Mesothelial cell of epicardium (in vitro differentiated cells): ENCODE measurements around the gene FCHSD2. TPM values are rescaled to one million over a fixed set of nuclear protein-coding genes. Genes with fewer than 3 reads are reported as not detected.
"Not testable (repeated sequence)": the region's sequence is repeated elsewhere in the genome, so short reads cannot be mapped to it uniquely, and the experiment has no call there.

ENCODE experiments used
- DNase-seq, 2 experiments: peaks; one replicate each; pipeline ENCODE4 v3.0.0; 2021; ENCODE audit warnings: low spot score in 2 of 2; ENCODE audit not compliant: unreplicated experiment in 2 of 2
- H3K27ac Mint-ChIP-seq: 2 replicates; pipeline ENCODE4 v1.8.0; 2021; ENCODE audit warnings: mixed read lengths
- H3K27me3 Mint-ChIP-seq: 2 replicates; pipeline ENCODE4 v1.8.0; 2021; ENCODE audit warnings: low read depth, mixed read lengths
- H3K36me3 Mint-ChIP-seq: 2 replicates; pipeline ENCODE4 v1.8.0; 2021; ENCODE audit warnings: mixed read lengths
- H3K4me1 Mint-ChIP-seq: 2 replicates; pipeline ENCODE4 v1.8.0; 2021; ENCODE audit warnings: mixed read lengths
- H3K4me3 Mint-ChIP-seq: 2 replicates; pipeline ENCODE4 v1.8.0; 2021; ENCODE audit warnings: mild to moderate bottlenecking, moderate library complexity, mixed read lengths
- H3K9me3 Mint-ChIP-seq: 2 replicates; pipeline ENCODE4 v1.8.0; 2021; ENCODE audit warnings: mixed read lengths
- CTCF ChIP-seq: fragments of 200-600 bp; sonication (generic); IDR thresholded peaks from one replicate; pipeline ENCODE4 v1.5.0; 2021; ENCODE audit warnings: antibody characterized with exemption; ENCODE audit not compliant: unreplicated experiment
- total RNA-seq: library from RNA; stranded (reverse); gene quantifications from 3 replicates; pipeline ENCODE4 v1.2.1, GENCODE V29; 2021

FCHSD2 gene
- total RNA-seq, 1 donor from 2014 or later: 33.8 TPM

- Mint-ChIP-seq H3K36me3 (peaks cover 48% of the 10 kb centered on the region), H3K9me3 (peaks cover 53% of the 10 kb centered on the region), H3K4me3 (no peak overlapping the region), H3K4me1 (no peaks in the 10 kb centered on the region), H3K27ac (no peak overlapping the region), H3K27me3 (no peaks in the 10 kb centered on the region)
- DNase-seq: no peak
- TF ChIP-seq CTCF: no peak
Measured at GRCh38 chr11:73028611-73029010, 113.5 kb downstream of the FCHSD2 start.

- not testable (repeated sequence) for H3K27me3 Mint-ChIP-seq, H3K4me3 Mint-ChIP-seq, H3K27ac Mint-ChIP-seq, DNase-seq, H3K4me1 Mint-ChIP-seq
- H3K9me3 Mint-ChIP-seq: peaks cover 59% of the 10 kb centered on the region
- peaks cover 54% of the 10 kb centered on the region for H3K36me3 Mint-ChIP-seq
Measured at GRCh38 chr11:73027840-73028239, 114.3 kb downstream of the FCHSD2 start.

GRCh38 chr11:73024639-73025038 is 117.5 kb downstream of the FCHSD2 start:
- no peak for TF ChIP-seq CTCF
- Mint-ChIP-seq H3K27me3 (no peaks in the 10 kb centered on the region), H3K4me1 (no peaks in the 10 kb centered on the region), H3K9me3 (peaks cover 72% of the 10 kb centered on the region), H3K27ac (no peak overlapping the region), H3K4me3 (no peak overlapping the region), H3K36me3 (peaks cover 55% of the 10 kb centered on the region)
- DNase-seq: no peak

- peaks cover 22% of the 10 kb centered on the region for H3K36me3 Mint-ChIP-seq
- H3K9me3 Mint-ChIP-seq: peaks cover 37% of the 10 kb centered on the region
- H3K27me3 Mint-ChIP-seq: no peaks in the 10 kb centered on the region
- no peak for TF ChIP-seq CTCF
- no peak for DNase-seq
- no peak overlapping the region for H3K27ac Mint-ChIP-seq
- H3K4me3 Mint-ChIP-seq: no peak overlapping the region
- no peaks in the 10 kb centered on the region for H3K4me1 Mint-ChIP-seq
Measured at GRCh38 chr11:73019996-73020395, 122.1 kb downstream of the FCHSD2 start.

GRCh38 chr11:73019449-73019848 is 122.7 kb downstream of the FCHSD2 start:
- peaks cover 31% of the 10 kb centered on the region for H3K9me3 Mint-ChIP-seq
- no peaks in the 10 kb centered on the region for H3K27me3 Mint-ChIP-seq
- no peak overlapping the region for H3K4me3 Mint-ChIP-seq
- TF ChIP-seq CTCF: no peak
- peaks cover 18% of the 10 kb centered on the region for H3K36me3 Mint-ChIP-seq
- no peak for DNase-seq
- no peak overlapping the region for H3K27ac Mint-ChIP-seq
- no peaks in the 10 kb centered on the region for H3K4me1 Mint-ChIP-seq

- Mint-ChIP-seq H3K9me3 (peaks cover 25% of the 10 kb centered on the region), H3K36me3 (peaks cover 14% of the 10 kb centered on the region), H3K27ac (no peak overlapping the region), H3K4me1 (no peaks in the 10 kb centered on the region), H3K4me3 (no peak overlapping the region), H3K27me3 (no peaks in the 10 kb centered on the region)
- TF ChIP-seq CTCF: no peak
- no peak for DNase-seq
Measured at GRCh38 chr11:73018856-73019255, 123.3 kb downstream of the FCHSD2 start.
